ENCODE measurements around the gene TSN. TPM values are rescaled to one million over a fixed set of nuclear protein-coding genes. Genes with fewer than 3 reads are reported as not detected.

TSN gene
- 41.8 and 47.2 TPM in 2 replicates for total RNA-seq

GRCh38 chr2:121755237-121756111, at the start of gene TSN:
Gene TSN, plus strand, starts transcription at chr2:121755651. Its CDS starts 129 bp downstream, at chr2:121755780.

DNA sequence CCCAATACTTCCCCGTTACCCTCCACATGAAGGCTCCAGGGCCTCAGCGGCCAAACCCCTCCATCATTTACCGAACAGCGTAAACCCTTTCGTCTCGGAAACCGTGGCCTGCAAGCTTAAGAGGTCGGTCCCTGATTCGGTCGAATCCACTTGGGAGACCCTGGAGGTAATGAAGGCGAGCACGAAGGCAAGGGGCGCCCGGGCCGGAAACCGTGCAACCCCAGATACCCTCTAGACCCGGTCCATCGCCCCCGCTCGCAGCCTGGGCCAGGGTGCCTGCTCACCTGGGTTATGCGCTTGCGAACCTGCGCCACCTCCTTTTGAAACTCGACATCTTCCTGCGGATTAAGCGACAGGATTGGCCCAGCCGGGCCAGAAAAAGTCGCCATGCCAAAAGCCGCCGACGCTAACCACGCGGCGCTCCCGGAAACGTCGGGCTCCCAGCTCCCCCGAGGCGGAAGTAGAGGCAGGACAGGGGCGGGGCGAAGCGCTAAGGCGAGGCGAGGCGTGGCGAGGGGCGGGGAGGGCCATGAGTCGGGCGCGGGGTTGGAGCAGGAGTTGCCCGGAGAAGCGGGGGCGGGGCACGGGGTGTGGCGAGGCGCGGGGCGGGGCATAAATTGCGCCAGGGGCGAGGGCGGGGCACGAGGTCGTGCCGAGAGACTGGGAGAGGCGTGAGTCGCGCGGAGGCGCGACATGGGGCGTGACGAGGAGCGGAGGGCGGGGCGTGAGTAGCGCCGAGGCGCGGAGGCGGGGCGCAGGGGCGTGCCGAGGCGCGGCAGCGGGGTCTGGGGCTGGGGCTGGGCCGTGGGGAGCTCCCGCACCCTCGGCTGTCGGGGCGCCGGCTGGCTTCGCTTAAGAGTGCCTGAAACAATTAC, 18.8 kb upstream of the TSN start, which contains the start of gene NIFK:
TSS of gene NIFK (minus strand) at position 414 of the 875 bp plus-strand sequence. CDS start at position 389, 25 bp downstream.

Other genes with a start within 250 kb of the TSN start
- not detected in 2 replicates for gene RNU4ATAC, start 224.8 kb upstream of the TSN start, total RNA-seq
- 49.4 and 50.2 TPM in 2 replicates for gene CLASP1, start 106.2 kb upstream of the TSN start, total RNA-seq
- 21.9 and 29.8 TPM in 2 replicates for gene NIFK, start 18.8 kb upstream of the TSN start, total RNA-seq